Measurements from ENCODE around the gene GARIN5B.

The GARIN5B gene

GRCh38 chr19:55319785-55320184 lies 43.3 kb downstream of the GARIN5B start:
- no peak for DNase-seq

GRCh38 chr19:55316646-55317045 lies 46.4 kb downstream of the GARIN5B start:
- DNase-seq, result no peak

GRCh38 chr19:55315956-55316525 lies 47.0 kb downstream of the GARIN5B start:
- no peak for DNase-seq

- no peak for DNase-seq
Measured at GRCh38 chr19:55314396-55314795, 48.7 kb downstream of the GARIN5B start.

- no peak for DNase-seq
Measured at GRCh38 chr19:55312621-55313512, 50.2 kb downstream of the GARIN5B start.

GRCh38 chr19:55311797-55312196 lies 51.3 kb downstream of the GARIN5B start:
- DNase-seq, result no peak

- DNase-seq, result no peak
Measured at GRCh38 chr19:55311397-55311796, 51.7 kb downstream of the GARIN5B start.

GRCh38 chr19:55310498-55310897 lies 52.6 kb downstream of the GARIN5B start:
- DNase-seq, result no peak

GRCh38 chr19:55309448-55309847 lies 53.6 kb downstream of the GARIN5B start:
- no peak for DNase-seq

GRCh38 chr19:55308281-55308680 lies 54.8 kb downstream of the GARIN5B start:
- DNase-seq, result no peak

- no peak for DNase-seq
Measured at GRCh38 chr19:55306712-55307111, 56.3 kb downstream of the GARIN5B start.

- no peak for DNase-seq
Measured at GRCh38 chr19:55305983-55306562, 57.0 kb downstream of the GARIN5B start.

GRCh38 chr19:55305491-55305890 lies 57.6 kb downstream of the GARIN5B start:
- DNase-seq, result no peak

- no peak for DNase-seq
Measured at GRCh38 chr19:55304980-55305379, 58.1 kb downstream of the GARIN5B start.

Data from NCI-H524 treated with DMSO at 0.1 percent for 48 hours (cell line).